ENCODE data around the gene CRPPA.
"Not testable (repeated sequence)": the region's sequence is repeated elsewhere in the genome, so short reads cannot be mapped to it uniquely, and the experiment has no call there.

Gene CRPPA

DNA sequence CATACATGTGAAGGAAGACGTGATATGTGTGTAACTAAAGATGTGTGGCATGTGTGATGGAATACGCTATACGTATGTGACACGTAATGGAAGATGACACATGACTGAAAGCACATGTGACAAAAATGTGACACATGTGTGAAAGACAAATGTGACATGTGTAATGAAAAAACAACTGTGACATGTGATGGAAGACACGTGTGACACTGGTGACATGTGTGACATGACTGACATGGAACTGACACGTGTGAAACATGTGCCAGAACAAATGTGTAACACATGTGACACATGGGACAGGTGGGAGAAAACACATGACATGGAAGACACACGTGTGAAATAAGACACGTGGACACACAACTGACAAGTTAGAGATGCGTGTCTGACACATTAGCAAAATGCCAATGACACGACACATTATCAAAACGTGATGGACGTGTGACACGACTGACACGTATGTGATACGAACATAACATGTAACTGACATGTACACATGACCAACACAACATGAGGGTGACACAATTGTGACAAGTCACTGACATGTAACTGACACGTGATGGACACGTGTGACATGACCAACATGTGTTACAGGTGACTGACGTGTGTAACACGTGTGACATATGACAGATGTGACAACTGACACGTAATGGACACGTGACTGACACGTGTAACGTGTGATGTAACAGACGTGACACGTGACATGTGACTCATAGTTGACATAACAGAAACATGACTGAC lies 24.4 kb downstream of the CRPPA start:
- DNase-seq: no peak

GRCh38 chr7:16395121-16395520 lies 26.2 kb downstream of the CRPPA start:
- no peak for DNase-seq

GRCh38 chr7:16393862-16394422 lies 27.4 kb downstream of the CRPPA start:
- DNase-seq: no peak

- DNase-seq: no peak
Observed at GRCh38 chr7:16392990-16393523, 28.3 kb downstream of the CRPPA start.

DNA sequence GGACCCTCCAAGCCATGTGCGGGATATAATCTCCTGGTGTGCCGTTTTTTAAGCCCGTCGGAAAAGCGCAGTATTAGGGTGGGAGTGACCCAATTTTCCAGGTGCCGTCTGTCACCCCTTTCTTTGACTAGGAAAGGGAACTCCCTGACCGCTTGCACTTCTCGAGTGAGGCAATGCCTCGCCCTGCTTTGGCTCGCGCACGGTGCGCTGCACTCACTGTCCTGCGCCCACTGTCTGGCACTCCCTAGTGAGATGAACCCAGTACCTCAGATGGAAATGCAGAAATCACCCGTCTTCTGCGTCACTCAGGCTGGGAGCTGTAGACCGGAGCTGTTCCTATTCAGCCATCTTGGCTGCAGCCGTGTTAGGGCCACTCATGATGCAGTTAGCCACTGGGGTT lies 37.6 kb downstream of the CRPPA start:
- not testable (repeated sequence) for DNase-seq

GRCh38 chr7:16383103-16383502 lies 38.2 kb downstream of the CRPPA start:
- not testable (repeated sequence) for DNase-seq
